ENCODE data around the gene EXD3. TPM values are rescaled to one million over a fixed set of nuclear protein-coding genes. Genes with fewer than 3 reads are reported as not detected.

Gene EXD3
- total and polyA plus RNA-seq, 4 donors, result 8.6 to 30.5 (median 19.5) TPM

DNA sequence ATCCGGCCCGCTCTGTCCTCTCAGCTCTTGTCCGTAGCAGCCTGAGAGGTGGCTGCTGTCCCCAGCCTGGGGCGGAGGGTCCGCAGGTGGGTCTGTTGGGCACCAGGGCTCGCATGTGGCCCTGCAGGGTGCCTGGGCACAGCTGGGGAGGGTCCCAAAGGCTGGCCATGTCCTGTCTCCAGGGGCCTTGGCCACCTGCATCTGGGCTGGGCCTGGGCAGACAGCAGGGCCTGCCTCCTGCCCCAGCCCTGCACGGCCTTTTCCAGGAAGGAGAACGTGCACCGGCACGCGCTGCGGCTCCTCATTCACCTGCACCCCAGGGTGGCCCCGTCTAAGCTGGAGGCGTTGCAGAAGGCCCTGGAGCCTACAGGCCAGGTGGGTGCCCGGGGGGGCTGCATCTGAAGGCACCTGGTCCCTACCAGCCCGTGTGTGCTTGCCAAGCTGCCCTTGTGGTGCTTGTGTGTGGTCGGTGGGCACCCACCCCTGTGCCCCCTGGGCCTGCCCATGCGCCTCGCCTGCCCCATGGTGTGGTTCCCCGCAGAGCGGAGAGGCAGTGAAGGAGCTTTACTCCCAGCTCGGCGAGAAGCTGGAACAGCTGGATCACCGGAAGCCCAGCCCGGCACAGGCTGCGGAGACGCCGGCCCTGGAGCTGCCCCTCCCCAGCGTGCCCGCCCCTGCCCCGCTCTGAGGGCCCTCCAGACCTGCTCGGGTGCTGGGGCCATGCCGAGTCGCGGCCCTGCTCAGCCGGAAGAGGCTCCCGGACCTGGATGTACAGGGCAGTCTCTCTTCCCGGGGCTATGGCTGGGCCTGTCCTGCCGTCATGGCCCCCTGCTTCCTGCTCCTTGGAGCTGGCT is 150.5 kb downstream of the EXD3 start:
- Histone ChIP-seq H3K36me3 (ENCODE audit: control insufficient read depth in 4 of 4, insufficient read depth in 4 of 4, low read length in 4 of 4) (peaks cover 5 to 19% (median 11%) of the 10 kb centered on the region in 4 donors), H3K4me1 (ENCODE audit: control insufficient read depth in 5 of 5, insufficient read depth in 5 of 5, low read length in 5 of 5) (peaks cover 3 to 34% (median 9%) of the 10 kb centered on the region in 5 donors), H3K27ac (ENCODE audit: low read depth in 1 of 2, low read length in 1 of 2) (no peak overlapping the region), H3K9me3 (ENCODE audit: control insufficient read depth in 4 of 4, insufficient read depth in 3 of 4, low read length in 3 of 4) (no peaks in the 10 kb centered on the region), H3K27me3 (ENCODE audit: control insufficient read depth in 3 of 3, insufficient read depth in 3 of 3, low read length in 2 of 3) (no peaks in the 10 kb centered on the region), H3K4me3 (no peak overlapping the region), H3K9ac (ENCODE audit: insufficient read depth in 1 of 2, low read length in 2 of 2) (no peak overlapping the region)
- 91 to 93% methylated on average over 38 to 39 of the region's 39 CpGs for whole genome bisulfite sequencing, 2 donors
- ATAC-seq (ENCODE audit: insufficient read depth, low FRiP score) (no peak), DNase-seq (no peak)
- TF ChIP-seq, protein P1, sequence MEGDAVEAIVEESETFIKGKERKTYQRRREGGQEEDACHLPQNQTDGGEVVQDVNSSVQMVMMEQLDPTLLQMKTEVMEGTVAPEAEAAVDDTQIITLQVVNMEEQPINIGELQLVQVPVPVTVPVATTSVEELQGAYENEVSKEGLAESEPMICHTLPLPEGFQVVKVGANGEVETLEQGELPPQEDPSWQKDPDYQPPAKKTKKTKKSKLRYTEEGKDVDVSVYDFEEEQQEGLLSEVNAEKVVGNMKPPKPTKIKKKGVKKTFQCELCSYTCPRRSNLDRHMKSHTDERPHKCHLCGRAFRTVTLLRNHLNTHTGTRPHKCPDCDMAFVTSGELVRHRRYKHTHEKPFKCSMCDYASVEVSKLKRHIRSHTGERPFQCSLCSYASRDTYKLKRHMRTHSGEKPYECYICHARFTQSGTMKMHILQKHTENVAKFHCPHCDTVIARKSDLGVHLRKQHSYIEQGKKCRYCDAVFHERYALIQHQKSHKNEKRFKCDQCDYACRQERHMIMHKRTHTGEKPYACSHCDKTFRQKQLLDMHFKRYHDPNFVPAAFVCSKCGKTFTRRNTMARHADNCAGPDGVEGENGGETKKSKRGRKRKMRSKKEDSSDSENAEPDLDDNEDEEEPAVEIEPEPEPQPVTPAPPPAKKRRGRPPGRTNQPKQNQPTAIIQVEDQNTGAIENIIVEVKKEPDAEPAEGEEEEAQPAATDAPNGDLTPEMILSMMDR (IDR thresholded peaks at IDR 0.05; ENCODE audit: control extremely low read depth, extremely low read depth), result no peak

DNA sequence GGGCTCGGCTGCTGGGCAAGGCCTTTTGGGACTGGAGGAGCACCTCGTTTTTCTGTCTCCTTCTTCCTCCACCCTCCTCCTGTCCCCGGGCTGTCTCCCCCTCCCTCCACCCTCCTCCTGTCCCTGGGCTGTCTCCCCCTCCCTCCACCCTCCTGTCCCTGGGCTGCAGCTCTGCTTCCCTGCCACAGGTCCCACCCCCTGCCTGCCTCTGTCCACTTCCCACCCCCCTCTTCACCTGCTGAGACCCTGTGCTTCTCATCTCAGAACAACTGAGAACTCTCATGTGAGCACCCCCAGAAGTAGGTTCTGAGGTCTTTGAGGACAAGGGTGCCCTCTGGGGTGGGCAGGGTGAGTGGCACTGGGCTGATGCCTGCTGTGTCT is 151.3 kb downstream of the EXD3 start:
- 13 to 32% methylated on average over 3 of the region's 3 CpGs for WGBS, 2 donors
- H3K36me3 ChIP-seq (ENCODE audit: control insufficient read depth in 4 of 4, insufficient read depth in 4 of 4, low read length in 4 of 4), result peaks cover 5 to 25% (median 12%) of the 10 kb centered on the region in 4 donors
- TF ChIP-seq, protein P1 (IDR thresholded peaks at IDR 0.05; ENCODE audit: control extremely low read depth, extremely low read depth), result no peak
- H3K4me1 ChIP-seq (ENCODE audit: control insufficient read depth in 5 of 5, insufficient read depth in 5 of 5, low read length in 5 of 5), result peaks cover 3 to 32% (median 8%) of the 10 kb centered on the region in 5 donors
- no peaks in the 10 kb centered on the region for H3K27me3 ChIP-seq (ENCODE audit: control insufficient read depth in 3 of 3, insufficient read depth in 3 of 3, low read length in 2 of 3)
- H3K9ac ChIP-seq (ENCODE audit: insufficient read depth in 1 of 2, low read length in 2 of 2), result no peak overlapping the region
- no peak overlapping the region for H3K27ac ChIP-seq (ENCODE audit: low read depth in 1 of 2, low read length in 1 of 2)
- no peak overlapping the region for H3K4me3 ChIP-seq
- no peaks in the 10 kb centered on the region for H3K9me3 ChIP-seq (ENCODE audit: control insufficient read depth in 4 of 4, insufficient read depth in 3 of 4, low read length in 3 of 4)
- ATAC-seq (ENCODE audit: insufficient read depth, low FRiP score) (no peak), DNase-seq (no peak)

DNA sequence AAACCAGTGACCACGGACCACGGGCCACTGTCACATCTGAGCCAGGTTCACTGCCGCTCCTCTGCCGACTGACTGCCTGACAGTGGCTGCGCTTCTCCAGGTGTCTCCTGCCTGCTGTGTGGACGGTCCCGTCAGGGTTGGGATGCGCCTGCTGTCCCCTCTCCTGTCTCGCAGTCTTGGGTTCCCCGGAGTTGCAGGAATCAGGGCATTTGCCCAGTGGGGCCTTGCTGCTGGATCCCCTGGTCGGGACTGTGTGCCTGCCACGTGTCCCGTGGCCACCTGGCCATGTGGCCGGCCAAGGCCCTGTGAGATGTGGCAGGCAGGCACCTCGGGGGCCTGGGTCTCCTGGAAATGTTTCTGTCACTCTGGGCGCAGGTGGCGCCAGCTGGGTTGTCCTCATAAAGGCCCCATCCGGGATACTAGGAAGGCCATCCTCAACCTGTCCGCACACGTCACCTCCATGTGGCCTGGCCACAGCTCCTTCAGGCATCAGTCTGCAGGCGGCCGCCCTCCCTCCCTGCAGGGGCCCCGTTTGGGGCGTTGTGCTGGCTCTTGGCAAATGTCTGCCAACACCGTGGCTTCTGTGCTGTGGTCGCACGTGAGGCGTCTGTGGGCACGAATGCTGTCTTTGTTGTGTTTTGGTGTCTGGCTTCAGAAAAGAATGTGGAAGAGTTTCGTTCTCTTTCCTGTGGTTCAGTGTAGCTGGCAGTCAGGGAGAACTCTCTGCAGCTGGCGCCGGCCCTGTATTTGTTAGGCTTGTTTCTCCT is 151.8 kb downstream of the EXD3 start:
- TF ChIP-seq, protein P1 (IDR thresholded peaks at IDR 0.05; ENCODE audit: control extremely low read depth, extremely low read depth), result no peak
- DNase-seq (no peak), ATAC-seq (ENCODE audit: insufficient read depth, low FRiP score) (no peak)
- no peak overlapping the region for H3K9ac ChIP-seq (ENCODE audit: insufficient read depth in 1 of 2, low read length in 2 of 2)
- peaks cover 3 to 27% (median 4%) of the 10 kb centered on the region in 5 donors for H3K4me1 ChIP-seq (ENCODE audit: control insufficient read depth in 5 of 5, insufficient read depth in 5 of 5, low read length in 5 of 5)
- no peaks in the 10 kb centered on the region for H3K27me3 ChIP-seq (ENCODE audit: control insufficient read depth in 3 of 3, insufficient read depth in 3 of 3, low read length in 2 of 3)
- H3K9me3 ChIP-seq (ENCODE audit: control insufficient read depth in 4 of 4, insufficient read depth in 3 of 4, low read length in 3 of 4), result no peaks in the 10 kb centered on the region
- H3K27ac ChIP-seq (ENCODE audit: low read depth in 1 of 2, low read length in 1 of 2), result no peak overlapping the region
- 70 to 78% methylated on average over 32 of the region's 32 CpGs for WGBS, 2 donors
- peaks cover 6 to 30% (median 13%) of the 10 kb centered on the region in 4 donors for H3K36me3 ChIP-seq (ENCODE audit: control insufficient read depth in 4 of 4, insufficient read depth in 4 of 4, low read length in 4 of 4)
- H3K4me3 ChIP-seq, result no peak overlapping the region

All from lung (tissue), 12 donors.